ENCODE data around the gene HIKESHI. TPM values are rescaled to one million over a fixed set of nuclear protein-coding genes. Genes with fewer than 3 reads are reported as not detected.
"Not testable (repeated sequence)": the region's sequence is repeated elsewhere in the genome, so short reads cannot be mapped to it uniquely, and the experiment has no call there.

The HIKESHI gene
- total RNA-seq, 2 experiments from 2014 or later, result 6.3 to 6.6 TPM

GRCh38 chr11:86341382-86341781, 39.3 kb downstream of the HIKESHI start:
- intact Hi-C loops (cut with DNase I, micrococcal nuclease), result no loop called here
- no peak for TF ChIP-seq CTCF (IDR thresholded peaks at IDR 0.05)
- H3K27me3 Mint-ChIP-seq, result no peaks in the 10 kb centered on the region
- Histone ChIP-seq H3K9me3 (ENCODE audit: control insufficient read depth in 1 of 2, insufficient read depth in 1 of 2, low read length in 2 of 2) (peaks cover 0 to 5% of the 10 kb centered on the region in 2 experiments), H3K4me1 (ENCODE audit: insufficient read depth, low read length) (no peaks in the 10 kb centered on the region), H3K27ac (ENCODE audit: low read depth in 1 of 2, low read length in 2 of 2) (no peak overlapping the region), H3K36me3 (ENCODE audit: insufficient read depth, low read length) (peaks cover 34% of the 10 kb centered on the region), H3K4me3 (ENCODE audit: low read length) (no peak overlapping the region), H3K27me3 (ENCODE audit: control insufficient read depth in 1 of 2, insufficient read depth in 2 of 2, low read length in 2 of 2) (no peaks in the 10 kb centered on the region)
- H3K36me3 Mint-ChIP-seq (ENCODE audit: low read depth), result peaks cover 86% of the 10 kb centered on the region
- no peak for DNase-seq
- no peaks in the 10 kb centered on the region for H3K9me3 Mint-ChIP-seq
- ChIA-PET CTCF (no interaction called here), POLR2A (no interaction called here)
- no peak for ATAC-seq (ENCODE audit: poor library complexity)
- H3K27ac Mint-ChIP-seq, result no peak overlapping the region
- H3K4me3 Mint-ChIP-seq, result no peak overlapping the region
- peaks cover 19% of the 10 kb centered on the region for H3K4me1 Mint-ChIP-seq (ENCODE audit: low read depth)

GRCh38 chr11:86346513-86346912, 44.5 kb downstream of the HIKESHI start:
- no peaks in the 10 kb centered on the region for H3K9me3 ChIP-seq (ENCODE audit: control insufficient read depth in 1 of 2, insufficient read depth in 1 of 2, low read length in 2 of 2)
- H3K36me3 ChIP-seq (ENCODE audit: insufficient read depth, low read length), result peaks cover 20% of the 10 kb centered on the region
- H3K4me3 Mint-ChIP-seq, result no peak overlapping the region
- ChIA-PET POLR2A (no interaction called here), CTCF (no interaction called here)
- TF ChIP-seq CTCF (IDR thresholded peaks at IDR 0.05), result no peak
- H3K4me3 ChIP-seq (ENCODE audit: low read length), result no peak overlapping the region
- H3K4me1 ChIP-seq (ENCODE audit: insufficient read depth, low read length), result no peaks in the 10 kb centered on the region
- peaks cover 11% of the 10 kb centered on the region for H3K4me1 Mint-ChIP-seq (ENCODE audit: low read depth)
- peaks cover 52% of the 10 kb centered on the region for H3K36me3 Mint-ChIP-seq (ENCODE audit: low read depth)
- H3K27me3 Mint-ChIP-seq, result no peaks in the 10 kb centered on the region
- no peaks in the 10 kb centered on the region for H3K27me3 ChIP-seq (ENCODE audit: control insufficient read depth in 1 of 2, insufficient read depth in 2 of 2, low read length in 2 of 2)
- no peaks in the 10 kb centered on the region for H3K9me3 Mint-ChIP-seq
- intact Hi-C loops (cut with DNase I, micrococcal nuclease), result no loop called here
- no peak overlapping the region for H3K27ac Mint-ChIP-seq
- ATAC-seq (ENCODE audit: poor library complexity) (no peak), DNase-seq (no peak)
- no peak overlapping the region for H3K27ac ChIP-seq (ENCODE audit: low read depth in 1 of 2, low read length in 2 of 2)

GRCh38 chr11:86355256-86355655, 53.2 kb downstream of the HIKESHI start:
- no peaks in the 10 kb centered on the region for H3K9me3 Mint-ChIP-seq
- no peaks in the 10 kb centered on the region for H3K9me3 ChIP-seq (ENCODE audit: control insufficient read depth in 1 of 2, insufficient read depth in 1 of 2, low read length in 2 of 2)
- no peaks in the 10 kb centered on the region for H3K36me3 Mint-ChIP-seq (ENCODE audit: low read depth)

GRCh38 chr11:86357412-86357811, 55.4 kb downstream of the HIKESHI start:
- CTCF ChIA-PET, result not testable (repeated sequence)

More at GRCh38 chr11:86355256-86355655, 53.2 kb downstream of the HIKESHI start:
- ATAC-seq (ENCODE audit: poor library complexity), result no peak
- intact Hi-C loops (cut with DNase I, micrococcal nuclease), result no loop called here
- H3K36me3 ChIP-seq (ENCODE audit: insufficient read depth, low read length), result no peaks in the 10 kb centered on the region
- H3K27ac ChIP-seq (ENCODE audit: low read depth in 1 of 2, low read length in 2 of 2), result no peak overlapping the region
- no peak for TF ChIP-seq CTCF (IDR thresholded peaks at IDR 0.05)
- H3K27me3 Mint-ChIP-seq, result no peaks in the 10 kb centered on the region
- DNase-seq, result no peak
- H3K27me3 ChIP-seq (ENCODE audit: control insufficient read depth in 1 of 2, insufficient read depth in 2 of 2, low read length in 2 of 2), result no peaks in the 10 kb centered on the region
- POLR2A ChIA-PET, result no interaction called here
- H3K4me1 ChIP-seq (ENCODE audit: insufficient read depth, low read length), result no peaks in the 10 kb centered on the region
- no peak overlapping the region for H3K27ac Mint-ChIP-seq
- no peaks in the 10 kb centered on the region for H3K4me1 Mint-ChIP-seq (ENCODE audit: low read depth)
- H3K4me3 ChIP-seq (ENCODE audit: low read length), result no peak overlapping the region
- no peak overlapping the region for H3K4me3 Mint-ChIP-seq
- CTCF ChIA-PET, result no interaction called here

More at GRCh38 chr11:86357412-86357811, 55.4 kb downstream of the HIKESHI start:
- H3K4me1 Mint-ChIP-seq (ENCODE audit: low read depth); DNase-seq; H3K4me3 ChIP-seq (ENCODE audit: low read length); H3K27ac ChIP-seq (ENCODE audit: low read depth in 1 of 2, low read length in 2 of 2); H3K27me3 Mint-ChIP-seq; H3K4me1 ChIP-seq (ENCODE audit: insufficient read depth, low read length); H3K27ac Mint-ChIP-seq; POLR2A ChIA-PET; H3K9me3 Mint-ChIP-seq; H3K36me3 Mint-ChIP-seq (ENCODE audit: low read depth); H3K36me3 ChIP-seq (ENCODE audit: insufficient read depth, low read length); H3K27me3 ChIP-seq (ENCODE audit: control insufficient read depth in 1 of 2, insufficient read depth in 2 of 2, low read length in 2 of 2); H3K4me3 Mint-ChIP-seq; intact Hi-C loops (cut with DNase I, micrococcal nuclease); ATAC-seq (ENCODE audit: poor library complexity); H3K9me3 ChIP-seq (ENCODE audit: control insufficient read depth in 1 of 2, insufficient read depth in 1 of 2, low read length in 2 of 2): not testable (repeated sequence)

Measured in CD4-positive, alpha-beta T cell (primary cell).